HEK293 (cell line): Measurements from ENCODE around the gene KIAA1671.

Experiments used
- YY1 ChIP-seq: fragments of 450-650 bp; formaldehyde crosslinking; IDR thresholded peaks from 2 replicates; pipeline ENCODE4 v1.5.1; 2018; ENCODE audit warnings: missing biosample characterization, missing genetic modification characterization
- ZNF114 ChIP-seq: fragments of 450-650 bp; formaldehyde crosslinking; IDR thresholded peaks from 2 replicates; pipeline ENCODE4 v1.5.0; 2017; ENCODE audit warnings: missing biosample characterization, missing genetic modification characterization
- ZNF155 ChIP-seq: fragments of 450-650 bp; formaldehyde crosslinking; IDR thresholded peaks from 2 replicates; pipeline ENCODE4 v1.5.1; 2016; ENCODE audit warnings: missing biosample characterization, missing genetic modification characterization
- ZNF341 ChIP-seq: fragments of 450-650 bp; formaldehyde crosslinking; IDR thresholded peaks from 2 replicates; pipeline ENCODE4; 2016; ENCODE audit warnings: low read depth, missing biosample characterization, missing genetic modification characterization
- ZNF423 ChIP-seq: fragments of 450-650 bp; formaldehyde crosslinking; IDR thresholded peaks from 2 replicates; pipeline ENCODE4 v1.5.1; 2016; ENCODE audit warnings: missing biosample characterization, missing genetic modification characterization
- ZNF544 ChIP-seq: fragments of 450-650 bp; formaldehyde crosslinking; IDR thresholded peaks from 2 replicates; pipeline ENCODE4 v1.5.0; 2017; ENCODE audit warnings: missing biosample characterization, missing genetic modification characterization
- ZNF560 ChIP-seq: fragments of 450-650 bp; formaldehyde crosslinking; IDR thresholded peaks from 2 replicates; pipeline ENCODE4 v1.5.1; 2017; ENCODE audit warnings: missing biosample characterization, missing genetic modification characterization, borderline replicate concordance
- ZNF626 ChIP-seq: fragments of 450-650 bp; sonication (Bioruptor Pico); formaldehyde crosslinking; IDR thresholded peaks from 2 replicates; pipeline ENCODE4 v1.5.1; 2018; ENCODE audit warnings: missing biosample characterization, missing genetic modification characterization, inconsistent platforms
- ZNF654 ChIP-seq: fragments of 450-650 bp; formaldehyde crosslinking; IDR thresholded peaks from 2 replicates; pipeline ENCODE4 v1.5.1; 2016; ENCODE audit warnings: low read depth, missing biosample characterization, missing genetic modification characterization
- ZNF677 ChIP-seq: fragments of 450-650 bp; IDR thresholded peaks from 2 replicates; pipeline ENCODE4 v1.5.0; 2018; ENCODE audit warnings: missing biosample characterization, mild to moderate bottlenecking, missing genetic modification characterization, moderate library complexity
- ZNF768 ChIP-seq: fragments of 450-650 bp; formaldehyde crosslinking; IDR thresholded peaks from 2 replicates; pipeline ENCODE4 v1.5.1; 2018; ENCODE audit warnings: missing biosample characterization, mild to moderate bottlenecking, missing genetic modification characterization
- TF ChIP-seq, protein P1 (sequence below): fragments of 450-650 bp; formaldehyde crosslinking; IDR thresholded peaks from 2 replicates; pipeline ENCODE4 v1.5.1; 2017; ENCODE audit warnings: missing biosample characterization, mild to moderate bottlenecking, missing genetic modification characterization, moderate library complexity
- TF ChIP-seq, protein P2 (sequence below): fragments of 450-650 bp; formaldehyde crosslinking; IDR thresholded peaks from 2 replicates; pipeline ENCODE4 v1.5.1; 2016; ENCODE audit warnings: missing biosample characterization, missing genetic modification characterization
- TF ChIP-seq, protein P3 (sequence below): fragments of 450-650 bp; formaldehyde crosslinking; IDR thresholded peaks from 2 replicates; pipeline ENCODE4 v1.5.1; 2016; ENCODE audit warnings: missing biosample characterization, missing genetic modification characterization
- TF ChIP-seq, protein P4 (sequence below): fragments of 450-650 bp; formaldehyde crosslinking; IDR thresholded peaks from 2 replicates; pipeline ENCODE4 v1.5.1; 2016; ENCODE audit warnings: missing biosample characterization, missing genetic modification characterization
- TF ChIP-seq, protein P5 (sequence below): fragments of 450-650 bp; formaldehyde crosslinking; IDR thresholded peaks from 2 replicates; pipeline ENCODE4 v1.5.1; 2016; ENCODE audit warnings: missing biosample characterization, missing genetic modification characterization
- TF ChIP-seq, protein P6 (sequence below): fragments of 450-650 bp; formaldehyde crosslinking; IDR thresholded peaks from 2 replicates; pipeline ENCODE4 v1.5.1; 2016; ENCODE audit warnings: missing biosample characterization, missing genetic modification characterization
- TF ChIP-seq, protein P7 (sequence below): fragments of 450-650 bp; formaldehyde crosslinking; IDR thresholded peaks from 2 replicates; pipeline ENCODE4 v1.5.1; 2016; ENCODE audit warnings: missing biosample characterization, missing genetic modification characterization

The KIAA1671 gene

DNA sequence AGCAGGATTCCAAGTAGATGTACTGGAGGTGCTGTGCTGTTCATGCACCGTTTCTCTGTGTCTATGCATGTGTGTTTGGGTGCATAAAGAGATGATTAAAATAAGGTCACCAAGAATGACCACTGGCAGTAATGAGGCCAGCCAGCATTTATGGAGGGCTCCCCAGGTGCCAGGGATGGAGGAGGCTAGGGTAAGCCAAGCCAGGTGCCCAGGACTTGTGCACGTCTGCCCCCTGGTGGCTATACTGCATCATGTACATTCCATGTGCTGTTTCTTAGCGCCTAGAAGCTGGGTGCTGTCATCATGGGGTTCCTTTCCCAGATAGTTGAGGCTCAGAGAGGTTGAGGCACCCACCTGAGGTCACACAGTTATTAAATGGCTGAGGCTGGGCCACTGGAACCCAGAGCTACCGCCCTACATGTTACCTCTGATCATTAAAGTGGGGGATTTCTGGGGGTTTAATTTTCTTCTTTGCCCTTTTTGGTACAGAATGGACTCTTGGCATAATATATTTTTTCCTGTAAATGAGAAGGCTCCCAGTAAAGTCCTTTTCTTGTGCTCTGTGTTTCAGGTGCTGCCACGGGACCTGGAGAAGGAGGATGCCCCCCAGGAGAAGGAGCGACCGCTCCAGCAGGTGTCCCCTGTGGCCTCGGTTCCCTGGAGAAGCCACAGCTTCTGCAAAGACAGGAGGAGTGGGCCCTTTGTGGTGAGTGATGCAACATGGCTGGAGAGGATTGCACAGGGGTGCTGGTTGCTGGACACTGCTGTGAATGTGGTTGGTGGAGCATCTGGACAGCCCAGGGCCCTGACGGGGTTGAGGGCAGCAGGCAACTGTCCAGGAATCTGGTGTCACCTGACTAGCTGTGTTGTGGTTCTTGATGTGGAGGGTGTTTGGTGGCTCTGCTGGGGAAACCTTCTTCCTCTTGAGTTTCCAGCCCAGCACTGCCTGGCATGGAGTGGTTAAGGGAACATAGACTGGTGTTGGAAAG, 96.4 kb downstream of the KIAA1671 start (continued):
- no peak for TF ChIP-seq ZNF423 (tag by site-specific recombination)
- TF ChIP-seq, protein P1, sequence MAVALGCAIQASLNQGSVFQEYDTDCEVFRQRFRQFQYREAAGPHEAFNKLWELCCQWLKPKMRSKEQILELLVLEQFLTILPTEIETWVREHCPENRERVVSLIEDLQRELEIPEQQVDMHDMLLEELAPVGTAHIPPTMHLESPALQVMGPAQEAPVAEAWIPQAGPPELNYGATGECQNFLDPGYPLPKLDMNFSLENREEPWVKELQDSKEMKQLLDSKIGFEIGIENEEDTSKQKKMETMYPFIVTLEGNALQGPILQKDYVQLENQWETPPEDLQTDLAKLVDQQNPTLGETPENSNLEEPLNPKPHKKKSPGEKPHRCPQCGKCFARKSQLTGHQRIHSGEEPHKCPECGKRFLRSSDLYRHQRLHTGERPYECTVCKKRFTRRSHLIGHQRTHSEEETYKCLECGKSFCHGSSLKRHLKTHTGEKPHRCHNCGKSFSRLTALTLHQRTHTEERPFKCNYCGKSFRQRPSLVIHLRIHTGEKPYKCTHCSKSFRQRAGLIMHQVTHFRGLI (tag by site-specific recombination), result peak; percentile 87; the same call in 1 of the 2 replicates
- peak; percentile 74 for TF ChIP-seq ZNF768 (tag by site-specific recombination)
- TF ChIP-seq ZNF654 (tag by site-specific recombination), result peak; percentile 84
- TF ChIP-seq ZNF341 (tag by site-specific recombination), result no peak
- 0 out of 2 replicates have a peak, but pooled peaks have one; percentile 8 for TF ChIP-seq YY1 (tag by site-specific recombination)
- TF ChIP-seq ZNF677 (tag by site-specific recombination), result no peak
- TF ChIP-seq, protein P2, sequence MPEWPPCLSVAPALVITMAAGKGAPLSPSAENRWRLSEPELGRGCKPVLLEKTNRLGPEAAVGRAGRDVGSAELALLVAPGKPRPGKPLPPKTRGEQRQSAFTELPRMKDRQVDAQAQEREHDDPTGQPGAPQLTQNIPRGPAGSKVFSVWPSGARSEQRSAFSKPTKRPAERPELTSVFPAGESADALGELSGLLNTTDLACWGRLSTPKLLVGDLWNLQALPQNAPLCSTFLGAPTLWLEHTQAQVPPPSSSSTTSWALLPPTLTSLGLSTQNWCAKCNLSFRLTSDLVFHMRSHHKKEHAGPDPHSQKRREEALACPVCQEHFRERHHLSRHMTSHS (tag by site-specific recombination), result no peak
- no peak for TF ChIP-seq ZNF544 (tag by site-specific recombination)
- TF ChIP-seq, protein P3, sequence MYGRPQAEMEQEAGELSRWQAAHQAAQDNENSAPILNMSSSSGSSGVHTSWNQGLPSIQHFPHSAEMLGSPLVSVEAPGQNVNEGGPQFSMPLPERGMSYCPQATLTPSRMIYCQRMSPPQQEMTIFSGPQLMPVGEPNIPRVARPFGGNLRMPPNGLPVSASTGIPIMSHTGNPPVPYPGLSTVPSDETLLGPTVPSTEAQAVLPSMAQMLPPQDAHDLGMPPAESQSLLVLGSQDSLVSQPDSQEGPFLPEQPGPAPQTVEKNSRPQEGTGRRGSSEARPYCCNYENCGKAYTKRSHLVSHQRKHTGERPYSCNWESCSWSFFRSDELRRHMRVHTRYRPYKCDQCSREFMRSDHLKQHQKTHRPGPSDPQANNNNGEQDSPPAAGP (tag by site-specific recombination), result 0 out of 2 replicates have a peak, but pooled peaks have one; percentile 20
- TF ChIP-seq, protein P4, sequence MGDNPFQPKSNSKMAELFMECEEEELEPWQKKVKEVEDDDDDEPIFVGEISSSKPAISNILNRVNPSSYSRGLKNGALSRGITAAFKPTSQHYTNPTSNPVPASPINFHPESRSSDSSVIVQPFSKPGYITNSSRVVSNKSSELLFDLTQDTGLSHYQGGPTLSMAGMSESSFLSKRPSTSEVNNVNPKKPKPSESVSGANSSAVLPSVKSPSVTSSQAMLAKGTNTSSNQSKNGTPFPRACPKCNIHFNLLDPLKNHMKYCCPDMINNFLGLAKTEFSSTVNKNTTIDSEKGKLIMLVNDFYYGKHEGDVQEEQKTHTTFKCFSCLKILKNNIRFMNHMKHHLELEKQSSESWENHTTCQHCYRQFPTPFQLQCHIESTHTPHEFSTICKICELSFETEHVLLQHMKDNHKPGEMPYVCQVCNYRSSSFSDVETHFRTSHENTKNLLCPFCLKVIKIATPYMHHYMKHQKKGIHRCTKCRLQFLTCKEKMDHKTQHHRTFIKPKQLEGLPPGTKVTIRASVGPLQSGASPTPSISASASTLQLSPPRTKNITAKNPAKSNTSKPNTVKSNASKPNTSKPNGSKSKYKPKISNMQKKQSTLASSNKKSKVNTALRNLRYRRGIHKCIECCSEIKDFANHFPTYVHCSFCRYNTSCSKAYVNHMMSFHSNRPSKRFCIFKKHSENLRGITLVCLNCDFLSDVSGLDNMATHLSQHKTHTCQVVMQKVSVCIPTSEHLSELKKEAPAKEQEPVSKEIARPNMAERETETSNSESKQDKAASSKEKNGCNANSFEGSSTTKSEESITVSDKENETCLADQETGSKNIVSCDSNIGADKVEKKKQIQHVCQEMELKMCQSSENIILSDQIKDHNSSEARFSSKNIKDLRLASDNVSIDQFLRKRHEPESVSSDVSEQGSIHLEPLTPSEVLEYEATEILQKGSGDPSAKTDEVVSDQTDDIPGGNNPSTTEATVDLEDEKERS (tag by site-specific recombination), result no peak
- TF ChIP-seq ZNF155 (tag by site-specific recombination), result no peak
- TF ChIP-seq, protein P5, sequence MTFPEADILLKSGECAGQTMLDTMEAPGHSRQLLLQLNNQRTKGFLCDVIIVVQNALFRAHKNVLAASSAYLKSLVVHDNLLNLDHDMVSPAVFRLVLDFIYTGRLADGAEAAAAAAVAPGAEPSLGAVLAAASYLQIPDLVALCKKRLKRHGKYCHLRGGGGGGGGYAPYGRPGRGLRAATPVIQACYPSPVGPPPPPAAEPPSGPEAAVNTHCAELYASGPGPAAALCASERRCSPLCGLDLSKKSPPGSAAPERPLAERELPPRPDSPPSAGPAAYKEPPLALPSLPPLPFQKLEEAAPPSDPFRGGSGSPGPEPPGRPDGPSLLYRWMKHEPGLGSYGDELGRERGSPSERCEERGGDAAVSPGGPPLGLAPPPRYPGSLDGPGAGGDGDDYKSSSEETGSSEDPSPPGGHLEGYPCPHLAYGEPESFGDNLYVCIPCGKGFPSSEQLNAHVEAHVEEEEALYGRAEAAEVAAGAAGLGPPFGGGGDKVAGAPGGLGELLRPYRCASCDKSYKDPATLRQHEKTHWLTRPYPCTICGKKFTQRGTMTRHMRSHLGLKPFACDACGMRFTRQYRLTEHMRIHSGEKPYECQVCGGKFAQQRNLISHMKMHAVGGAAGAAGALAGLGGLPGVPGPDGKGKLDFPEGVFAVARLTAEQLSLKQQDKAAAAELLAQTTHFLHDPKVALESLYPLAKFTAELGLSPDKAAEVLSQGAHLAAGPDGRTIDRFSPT (tag by site-specific recombination), result no peak
- no peak for TF ChIP-seq ZNF626
- no peak for TF ChIP-seq ZNF560 (tag by site-specific recombination)
- TF ChIP-seq ZNF114 (tag by site-specific recombination), result no peak
- TF ChIP-seq, protein P6, sequence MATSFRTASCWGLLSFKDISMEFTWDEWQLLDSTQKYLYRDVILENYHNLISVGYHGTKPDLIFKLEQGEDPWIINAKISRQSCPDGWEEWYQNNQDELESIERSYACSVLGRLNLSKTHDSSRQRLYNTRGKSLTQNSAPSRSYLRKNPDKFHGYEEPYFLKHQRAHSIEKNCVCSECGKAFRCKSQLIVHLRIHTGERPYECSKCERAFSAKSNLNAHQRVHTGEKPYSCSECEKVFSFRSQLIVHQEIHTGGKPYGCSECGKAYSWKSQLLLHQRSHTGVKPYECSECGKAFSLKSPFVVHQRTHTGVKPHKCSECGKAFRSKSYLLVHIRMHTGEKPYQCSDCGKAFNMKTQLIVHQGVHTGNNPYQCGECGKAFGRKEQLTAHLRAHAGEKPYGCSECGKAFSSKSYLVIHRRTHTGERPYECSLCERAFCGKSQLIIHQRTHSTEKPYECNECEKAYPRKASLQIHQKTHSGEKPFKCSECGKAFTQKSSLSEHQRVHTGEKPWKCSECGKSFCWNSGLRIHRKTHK, result no peak
- TF ChIP-seq, protein P7, sequence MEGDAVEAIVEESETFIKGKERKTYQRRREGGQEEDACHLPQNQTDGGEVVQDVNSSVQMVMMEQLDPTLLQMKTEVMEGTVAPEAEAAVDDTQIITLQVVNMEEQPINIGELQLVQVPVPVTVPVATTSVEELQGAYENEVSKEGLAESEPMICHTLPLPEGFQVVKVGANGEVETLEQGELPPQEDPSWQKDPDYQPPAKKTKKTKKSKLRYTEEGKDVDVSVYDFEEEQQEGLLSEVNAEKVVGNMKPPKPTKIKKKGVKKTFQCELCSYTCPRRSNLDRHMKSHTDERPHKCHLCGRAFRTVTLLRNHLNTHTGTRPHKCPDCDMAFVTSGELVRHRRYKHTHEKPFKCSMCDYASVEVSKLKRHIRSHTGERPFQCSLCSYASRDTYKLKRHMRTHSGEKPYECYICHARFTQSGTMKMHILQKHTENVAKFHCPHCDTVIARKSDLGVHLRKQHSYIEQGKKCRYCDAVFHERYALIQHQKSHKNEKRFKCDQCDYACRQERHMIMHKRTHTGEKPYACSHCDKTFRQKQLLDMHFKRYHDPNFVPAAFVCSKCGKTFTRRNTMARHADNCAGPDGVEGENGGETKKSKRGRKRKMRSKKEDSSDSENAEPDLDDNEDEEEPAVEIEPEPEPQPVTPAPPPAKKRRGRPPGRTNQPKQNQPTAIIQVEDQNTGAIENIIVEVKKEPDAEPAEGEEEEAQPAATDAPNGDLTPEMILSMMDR (tag by site-specific recombination), result peak; percentile 68
